ENCODE results near the gene FMNL2.

The FMNL2 gene

DNA sequence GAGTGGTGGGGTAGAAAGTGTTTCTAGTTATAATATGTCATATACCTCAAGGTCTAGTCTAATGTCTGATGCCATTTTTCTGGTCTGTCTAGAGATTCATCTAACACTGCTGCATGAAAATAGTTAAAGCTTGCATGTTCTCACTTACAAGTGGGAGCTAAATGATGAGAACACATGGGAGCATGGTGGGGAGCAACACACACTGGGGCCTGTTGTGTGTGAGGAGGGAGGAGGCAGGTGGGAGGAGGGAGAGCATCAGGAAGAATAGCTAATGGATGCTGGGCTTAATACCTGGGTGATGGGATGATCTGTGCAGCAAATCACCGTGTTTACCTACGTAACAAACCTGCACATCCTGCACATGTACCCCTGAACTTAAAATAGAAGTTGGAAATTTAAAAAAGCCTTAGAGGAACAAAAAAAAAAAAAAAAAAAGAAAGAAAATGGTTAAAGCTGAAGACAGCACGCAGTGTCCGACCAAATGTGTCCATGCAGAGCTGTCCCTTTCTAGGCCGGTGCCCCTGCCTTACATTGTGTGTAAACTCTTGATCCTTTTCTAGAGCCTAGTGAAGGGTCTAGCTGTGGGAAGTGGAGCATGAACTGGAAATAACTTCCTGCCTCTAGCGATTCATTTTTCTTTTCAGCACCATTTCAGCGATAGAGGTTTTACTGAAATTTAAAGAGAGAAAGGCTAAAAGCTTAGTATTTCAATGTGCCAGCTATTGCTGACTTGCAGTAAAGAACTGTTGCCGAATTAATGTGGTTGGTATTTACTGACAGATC lies 94.0 kb downstream of the FMNL2 start:
- Histone ChIP-seq H3K4me3 (ENCODE audit: low read depth, low read length) (no peak overlapping the region), H3K27ac (ENCODE audit: low read depth, low read length) (no peak overlapping the region), H3K9me3 (ENCODE audit: control insufficient read depth, insufficient read depth, low read length) (no peaks in the 10 kb centered on the region), H3K36me3 (ENCODE audit: control insufficient read depth, insufficient read depth, low read length) (no peaks in the 10 kb centered on the region), H3K27me3 (ENCODE audit: control insufficient read depth, insufficient read depth, low read length) (no peaks in the 10 kb centered on the region), H3K4me1 (ENCODE audit: control insufficient read depth, insufficient read depth, low read length) (peaks cover 44% of the 10 kb centered on the region), H3K9ac (ENCODE audit: low read depth, low read length) (no peak overlapping the region)

DNA sequence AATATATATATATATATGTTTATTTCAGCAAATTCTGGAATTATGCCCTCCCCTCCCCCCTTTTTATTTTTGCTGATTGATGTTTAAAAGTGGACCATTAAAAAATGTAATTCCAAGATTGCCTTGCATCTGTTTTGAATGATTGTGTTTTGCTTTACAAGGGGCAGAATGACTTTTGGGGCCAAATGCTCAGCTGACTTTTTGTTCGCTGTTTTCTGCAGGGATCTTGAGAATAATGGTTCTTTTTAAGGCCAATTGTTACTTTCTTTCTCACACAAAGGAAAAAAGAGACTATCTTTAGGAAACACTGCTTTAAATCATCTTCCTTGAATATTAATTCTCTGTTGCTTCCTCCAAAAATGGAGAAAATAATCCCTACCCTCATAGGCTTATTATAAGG lies 95.9 kb downstream of the FMNL2 start:
- Histone ChIP-seq H3K27ac (ENCODE audit: low read depth, low read length) (no peak overlapping the region), H3K9ac (ENCODE audit: low read depth, low read length) (no peak overlapping the region), H3K9me3 (ENCODE audit: control insufficient read depth, insufficient read depth, low read length) (no peaks in the 10 kb centered on the region), H3K4me1 (ENCODE audit: control insufficient read depth, insufficient read depth, low read length) (peaks cover 57% of the 10 kb centered on the region), H3K36me3 (ENCODE audit: control insufficient read depth, insufficient read depth, low read length) (no peaks in the 10 kb centered on the region), H3K27me3 (ENCODE audit: control insufficient read depth, insufficient read depth, low read length) (no peaks in the 10 kb centered on the region), H3K4me3 (ENCODE audit: low read depth, low read length) (no peak overlapping the region)

- no peaks in the 10 kb centered on the region for H3K36me3 ChIP-seq (ENCODE audit: control insufficient read depth, insufficient read depth, low read length)
- peaks cover 53% of the 10 kb centered on the region for H3K4me1 ChIP-seq (ENCODE audit: control insufficient read depth, insufficient read depth, low read length)
- H3K4me3 ChIP-seq (ENCODE audit: low read depth, low read length), result no peak overlapping the region
- H3K27me3 ChIP-seq (ENCODE audit: control insufficient read depth, insufficient read depth, low read length), result no peaks in the 10 kb centered on the region
- no peaks in the 10 kb centered on the region for H3K9me3 ChIP-seq (ENCODE audit: control insufficient read depth, insufficient read depth, low read length)
- no peak overlapping the region for H3K27ac ChIP-seq (ENCODE audit: low read depth, low read length)
- H3K9ac ChIP-seq (ENCODE audit: low read depth, low read length), result no peak overlapping the region
Observed at GRCh38 chr2:152431370-152432098, 96.6 kb downstream of the FMNL2 start.

DNA sequence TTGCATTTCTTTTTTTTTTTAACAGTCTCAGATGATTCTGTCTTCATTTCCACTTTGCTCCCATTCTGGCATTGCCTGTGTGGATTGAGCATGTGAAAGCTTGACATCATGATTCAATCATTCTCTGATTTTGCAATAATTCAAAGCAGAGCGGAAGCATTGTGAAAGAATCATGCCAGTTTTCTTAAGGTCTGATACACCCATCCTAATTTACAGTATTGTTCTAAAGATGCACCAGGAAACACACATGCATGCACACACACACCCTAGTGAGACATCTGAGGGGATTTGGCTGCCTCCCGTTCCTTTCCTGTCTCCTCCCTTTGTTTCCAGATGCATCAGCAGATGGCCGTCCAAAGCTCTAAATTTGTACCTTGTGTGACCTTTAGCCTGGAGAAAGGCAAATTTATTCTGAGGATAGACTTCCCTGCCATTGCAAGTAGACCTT lies 97.3 kb downstream of the FMNL2 start:
- H3K4me3 ChIP-seq (ENCODE audit: low read depth, low read length), result no peak overlapping the region
- H3K27ac ChIP-seq (ENCODE audit: low read depth, low read length), result no peak overlapping the region
- no peaks in the 10 kb centered on the region for H3K9me3 ChIP-seq (ENCODE audit: control insufficient read depth, insufficient read depth, low read length)
- H3K27me3 ChIP-seq (ENCODE audit: control insufficient read depth, insufficient read depth, low read length), result no peaks in the 10 kb centered on the region
- no peak overlapping the region for H3K9ac ChIP-seq (ENCODE audit: low read depth, low read length)
- H3K36me3 ChIP-seq (ENCODE audit: control insufficient read depth, insufficient read depth, low read length), result no peaks in the 10 kb centered on the region
- peaks cover 59% of the 10 kb centered on the region for H3K4me1 ChIP-seq (ENCODE audit: control insufficient read depth, insufficient read depth, low read length)

DNA sequence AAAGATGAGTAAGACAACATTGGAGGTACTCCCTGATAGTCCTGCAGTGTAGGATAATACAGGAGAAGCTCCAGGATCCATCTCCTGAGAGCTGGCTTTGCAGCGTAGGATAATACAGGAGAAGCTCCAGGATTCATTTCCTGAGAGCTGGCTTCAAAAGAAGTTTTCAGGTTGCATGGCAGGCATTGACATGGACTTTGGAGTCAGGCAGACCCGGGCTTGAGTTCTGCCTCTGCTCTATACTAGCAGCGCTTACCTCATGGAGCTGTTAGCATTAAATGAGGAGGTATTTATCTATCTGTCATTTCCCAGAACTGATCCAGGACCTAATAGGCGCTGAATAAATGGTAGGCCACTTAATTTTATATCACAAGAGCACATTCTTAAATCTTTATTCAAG lies 97.8 kb downstream of the FMNL2 start:
- no peak overlapping the region for H3K4me3 ChIP-seq (ENCODE audit: low read depth, low read length)
- peaks cover 64% of the 10 kb centered on the region for H3K4me1 ChIP-seq (ENCODE audit: control insufficient read depth, insufficient read depth, low read length)
- no peak overlapping the region for H3K9ac ChIP-seq (ENCODE audit: low read depth, low read length)
- H3K27me3 ChIP-seq (ENCODE audit: control insufficient read depth, insufficient read depth, low read length), result no peaks in the 10 kb centered on the region
- H3K36me3 ChIP-seq (ENCODE audit: control insufficient read depth, insufficient read depth, low read length), result no peaks in the 10 kb centered on the region
- H3K27ac ChIP-seq (ENCODE audit: low read depth, low read length), result no peak overlapping the region
- no peaks in the 10 kb centered on the region for H3K9me3 ChIP-seq (ENCODE audit: control insufficient read depth, insufficient read depth, low read length)

- Histone ChIP-seq H3K27me3 (ENCODE audit: control insufficient read depth, insufficient read depth, low read length) (no peaks in the 10 kb centered on the region), H3K4me3 (ENCODE audit: low read depth, low read length) (no peak overlapping the region), H3K36me3 (ENCODE audit: control insufficient read depth, insufficient read depth, low read length) (no peaks in the 10 kb centered on the region), H3K9ac (ENCODE audit: low read depth, low read length) (no peak overlapping the region), H3K4me1 (ENCODE audit: control insufficient read depth, insufficient read depth, low read length) (peaks cover 69% of the 10 kb centered on the region), H3K9me3 (ENCODE audit: control insufficient read depth, insufficient read depth, low read length) (no peaks in the 10 kb centered on the region), H3K27ac (ENCODE audit: low read depth, low read length) (no peak overlapping the region)
Observed at GRCh38 chr2:152433289-152433688, 98.3 kb downstream of the FMNL2 start.

DNA sequence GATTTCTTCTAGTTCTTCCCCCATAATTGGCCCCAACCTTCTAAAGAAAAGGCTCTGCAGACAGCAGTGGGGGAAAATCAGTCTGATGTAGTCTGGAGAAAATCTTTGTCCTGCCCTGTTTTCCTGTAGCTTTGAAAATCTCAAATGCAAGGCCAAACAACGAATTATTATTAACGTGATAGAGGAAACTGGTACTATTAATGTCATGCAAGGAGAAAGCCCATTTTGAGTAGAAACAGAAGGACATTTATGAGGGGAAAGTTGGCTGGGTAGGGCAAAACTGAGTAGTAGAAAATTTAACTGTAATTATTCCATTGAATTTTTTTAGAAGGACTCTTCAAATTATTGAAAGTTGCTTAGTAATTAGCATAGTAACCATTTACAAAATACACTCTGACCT lies 98.8 kb downstream of the FMNL2 start:
- peak overlapping the region; percentile 70 for H3K27ac ChIP-seq (ENCODE audit: low read depth, low read length)
- no peaks in the 10 kb centered on the region for H3K36me3 ChIP-seq (ENCODE audit: control insufficient read depth, insufficient read depth, low read length)
- H3K9ac ChIP-seq (ENCODE audit: low read depth, low read length), result no peak overlapping the region
- H3K4me1 ChIP-seq (ENCODE audit: control insufficient read depth, insufficient read depth, low read length), result peaks cover 71% of the 10 kb centered on the region
- H3K9me3 ChIP-seq (ENCODE audit: control insufficient read depth, insufficient read depth, low read length), result no peaks in the 10 kb centered on the region
- 0 out of 2 replicates have a peak overlapping the region, but pooled peaks have one; percentile 5 for H3K4me3 ChIP-seq (ENCODE audit: low read depth, low read length)
- H3K27me3 ChIP-seq (ENCODE audit: control insufficient read depth, insufficient read depth, low read length), result no peaks in the 10 kb centered on the region

DNA sequence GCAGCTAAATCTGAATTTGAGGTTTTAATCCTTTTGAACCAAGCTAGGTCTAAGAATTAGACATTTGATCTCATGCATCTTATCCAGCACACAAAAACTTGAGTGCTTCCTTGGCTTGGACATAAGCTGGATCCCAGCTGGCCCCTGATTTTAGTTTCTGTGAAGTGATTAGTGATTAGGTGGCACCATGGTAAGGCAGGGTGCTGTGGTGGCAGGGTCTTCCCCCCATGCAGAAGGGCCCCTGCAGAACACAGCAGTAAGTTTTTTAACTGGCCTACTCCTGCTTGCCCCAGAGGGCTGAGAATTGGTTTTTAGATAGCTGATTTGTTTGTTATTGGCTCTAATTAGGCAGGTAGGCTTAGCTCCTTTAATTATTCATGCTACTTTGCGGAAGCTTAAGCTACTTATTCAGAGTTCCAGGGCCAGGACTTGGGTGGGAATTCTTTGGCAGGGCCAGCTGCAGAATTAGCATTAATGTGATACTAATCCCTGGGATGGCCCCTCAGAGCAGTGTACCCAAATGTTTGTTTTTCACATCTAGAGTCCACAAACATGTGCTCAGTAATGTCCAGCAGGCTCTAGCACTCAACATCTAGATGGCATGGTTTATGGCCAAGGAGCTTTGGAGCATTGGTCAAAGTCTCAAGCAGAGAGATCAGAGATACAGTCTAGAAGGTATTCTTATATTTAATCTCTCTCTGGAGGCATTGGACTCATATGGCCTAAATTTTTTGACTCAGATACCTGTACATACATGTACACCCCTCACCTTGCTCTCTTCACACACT lies 99.6 kb downstream of the FMNL2 start:
- Histone ChIP-seq H3K4me1 (ENCODE audit: control insufficient read depth, insufficient read depth, low read length) (peaks cover 77% of the 10 kb centered on the region), H3K27me3 (ENCODE audit: control insufficient read depth, insufficient read depth, low read length) (no peaks in the 10 kb centered on the region), H3K36me3 (ENCODE audit: control insufficient read depth, insufficient read depth, low read length) (no peaks in the 10 kb centered on the region), H3K27ac (ENCODE audit: low read depth, low read length) (peak overlapping the region; percentile 70), H3K9ac (ENCODE audit: low read depth, low read length) (no peak overlapping the region), H3K4me3 (ENCODE audit: low read depth, low read length) (no peak overlapping the region), H3K9me3 (ENCODE audit: control insufficient read depth, insufficient read depth, low read length) (no peaks in the 10 kb centered on the region)

- Histone ChIP-seq H3K36me3 (ENCODE audit: control insufficient read depth, insufficient read depth, low read length) (no peaks in the 10 kb centered on the region), H3K27me3 (ENCODE audit: control insufficient read depth, insufficient read depth, low read length) (no peaks in the 10 kb centered on the region), H3K9ac (ENCODE audit: low read depth, low read length) (no peak overlapping the region), H3K9me3 (ENCODE audit: control insufficient read depth, insufficient read depth, low read length) (no peaks in the 10 kb centered on the region), H3K27ac (ENCODE audit: low read depth, low read length) (no peak overlapping the region), H3K4me3 (ENCODE audit: low read depth, low read length) (no peak overlapping the region), H3K4me1 (ENCODE audit: control insufficient read depth, insufficient read depth, low read length) (peaks cover 72% of the 10 kb centered on the region)
Observed at GRCh38 chr2:152436148-152436547, 101.2 kb downstream of the FMNL2 start.

DNA sequence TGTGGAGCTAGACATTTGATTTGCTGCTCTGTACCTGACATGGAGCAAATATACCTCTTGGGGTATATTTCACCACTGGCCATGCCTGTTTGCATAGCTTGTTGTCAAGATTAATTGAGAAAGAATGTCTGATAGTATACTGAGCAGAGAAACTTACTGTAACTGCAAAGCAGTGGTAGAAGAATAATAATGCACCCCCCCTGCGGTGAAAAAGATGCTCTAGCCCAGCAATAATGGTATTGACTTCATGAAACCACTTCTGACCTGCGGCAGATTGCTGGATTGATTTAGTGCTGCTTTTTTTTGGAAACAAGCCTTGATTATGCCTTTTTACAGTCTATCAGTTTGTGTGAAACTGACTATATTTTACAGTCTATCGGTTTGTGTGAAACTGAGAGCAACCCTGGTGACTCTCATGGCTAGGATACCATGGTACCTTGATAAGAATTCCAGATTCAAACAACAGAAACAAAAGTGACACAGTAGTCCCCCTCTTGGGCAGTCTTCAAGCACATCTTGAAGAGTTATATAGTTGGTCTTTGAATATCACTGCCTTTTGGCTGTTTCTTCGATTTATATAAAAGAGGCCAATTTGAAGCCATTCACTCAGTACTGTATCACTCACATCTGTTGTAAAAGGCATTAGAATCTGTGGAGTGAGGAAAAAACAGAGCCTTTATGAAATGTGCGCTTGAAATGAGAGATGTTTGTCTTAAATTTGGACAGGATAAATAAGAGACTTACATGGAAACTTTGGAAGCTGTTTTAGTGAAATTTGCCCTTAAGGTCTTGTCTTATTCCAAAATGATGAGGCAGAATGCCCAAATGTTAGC lies 102.5 kb downstream of the FMNL2 start:
- H3K36me3 ChIP-seq (ENCODE audit: control insufficient read depth, insufficient read depth, low read length), result no peaks in the 10 kb centered on the region
- no peaks in the 10 kb centered on the region for H3K9me3 ChIP-seq (ENCODE audit: control insufficient read depth, insufficient read depth, low read length)
- no peak overlapping the region for H3K9ac ChIP-seq (ENCODE audit: low read depth, low read length)
- H3K4me1 ChIP-seq (ENCODE audit: control insufficient read depth, insufficient read depth, low read length), result peaks cover 63% of the 10 kb centered on the region
- H3K27ac ChIP-seq (ENCODE audit: low read depth, low read length), result no peak overlapping the region
- no peaks in the 10 kb centered on the region for H3K27me3 ChIP-seq (ENCODE audit: control insufficient read depth, insufficient read depth, low read length)
- no peak overlapping the region for H3K4me3 ChIP-seq (ENCODE audit: low read depth, low read length)
